Non-pigmented ciliary epithelial cell (primary cell): ENCODE data around the gene FSHB.
"Not testable (repeated sequence)": the region's sequence is repeated elsewhere in the genome, so short reads cannot be mapped to it uniquely, and the experiment has no call there.

Experiments used
- DNase-seq: peaks from one replicate; pipeline ENCODE4 v3.0.0-alpha.2; 2010; ENCODE audit warnings: low read depth

Gene FSHB

GRCh38 chr11:30268638-30269037 lies 37.8 kb downstream of the FSHB start:
- DNase-seq: not testable (repeated sequence)

DNA sequence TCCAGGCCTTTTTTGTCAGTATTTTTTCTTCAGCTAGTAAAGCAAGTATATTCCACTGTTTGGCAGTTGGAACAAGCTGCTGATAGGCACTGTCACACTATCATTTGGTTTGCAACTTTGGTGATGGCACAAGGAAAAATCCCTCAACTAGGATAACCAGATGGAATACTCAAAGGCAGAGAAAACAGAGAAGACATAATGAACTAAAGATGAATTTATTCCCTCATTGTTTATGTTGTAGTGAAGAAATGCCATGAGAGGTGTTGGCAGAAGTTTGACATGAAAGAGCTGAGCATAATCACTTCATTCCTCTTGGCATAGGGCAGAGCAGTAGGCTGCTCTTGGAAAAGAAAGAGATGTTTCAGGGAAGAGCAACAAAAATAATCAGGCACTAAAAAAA lies 39.9 kb downstream of the FSHB start:
- DNase-seq: no peak

GRCh38 chr11:30277176-30277575 lies 46.4 kb downstream of the FSHB start:
- DNase-seq: no peak

GRCh38 chr11:30279796-30280195 lies 49.0 kb downstream of the FSHB start:
- DNase-seq: no peak

GRCh38 chr11:30281476-30282288 lies 50.9 kb downstream of the FSHB start:
- DNase-seq: no peak

GRCh38 chr11:30282289-30282631 lies 51.4 kb downstream of the FSHB start:
- DNase-seq: no peak
